ENCODE measurements around the gene MAP3K14.

GRCh38 chr17:45232514-45233422, 84.1 kb downstream of the MAP3K14 start:
- TF ChIP-seq CTCF (conservative IDR thresholded peaks at IDR 0.05 in 1 of 2, IDR thresholded peaks at IDR 0.05 in 1 of 2; ENCODE audit: low read depth in 1 of 2, low read length in 2 of 2) (no peak), EZH2 (IDR thresholded peaks at IDR 0.05; ENCODE audit: low read length, missing control alignments) (no peak)
